SHP77 (cell line): ENCODE data around the gene ZNF106.

ENCODE experiments used
- DNase-seq, 2 experiments: peaks; one replicate each; lab custom pipeline; 2025; lab: John Stamatoyannopoulos, UW

The ZNF106 gene

DNA sequence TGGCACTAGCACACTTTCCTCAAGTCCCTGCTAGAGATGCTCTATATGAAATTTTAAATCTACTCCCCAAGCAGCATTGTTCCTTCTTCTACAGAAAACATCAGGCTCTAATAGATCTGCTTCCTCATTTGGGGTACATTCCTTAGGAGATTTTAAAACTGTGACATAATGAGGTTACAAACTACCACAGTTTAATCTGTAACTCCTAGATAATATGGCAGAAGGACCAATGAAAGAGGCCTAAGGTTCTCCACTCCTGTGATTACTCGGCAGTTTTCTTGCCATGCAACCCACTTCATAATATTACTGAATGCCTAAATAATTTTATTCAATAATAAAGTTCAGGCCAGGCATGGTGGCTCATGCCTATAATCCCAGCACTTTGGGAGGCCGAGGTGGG is 16.1 kb downstream of the ZNF106 start:
- DNase-seq, result no peak

GRCh38 chr15:42471002-42471401 is 19.9 kb downstream of the ZNF106 start:
- no peak for DNase-seq

GRCh38 chr15:42465520-42466259 is 25.3 kb downstream of the ZNF106 start:
- no peak for DNase-seq

DNA sequence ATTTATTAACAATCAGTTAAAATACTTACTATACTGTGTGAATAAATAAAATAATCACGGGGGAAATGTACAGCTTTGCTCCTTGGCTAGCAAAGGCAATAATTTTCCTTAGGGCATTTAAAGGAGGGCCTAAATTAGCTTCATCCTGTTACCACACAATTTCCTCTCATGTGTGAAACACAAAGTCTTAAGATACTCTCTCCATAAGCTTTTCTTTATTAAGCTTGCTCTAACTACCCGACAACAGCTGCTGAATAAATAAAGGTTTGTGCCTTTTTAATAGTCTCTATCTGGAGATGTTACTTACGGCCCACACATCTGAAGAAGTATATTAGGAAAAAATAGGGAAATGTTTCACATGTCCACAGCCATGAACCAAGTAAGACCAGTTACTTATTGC is 29.7 kb downstream of the ZNF106 start:
- no peak for DNase-seq

GRCh38 chr15:42457445-42458442 is 33.2 kb downstream of the ZNF106 start:
- DNase-seq, result no peak

GRCh38 chr15:42456971-42457370 is 34.0 kb downstream of the ZNF106 start:
- DNase-seq, result no peak

DNA sequence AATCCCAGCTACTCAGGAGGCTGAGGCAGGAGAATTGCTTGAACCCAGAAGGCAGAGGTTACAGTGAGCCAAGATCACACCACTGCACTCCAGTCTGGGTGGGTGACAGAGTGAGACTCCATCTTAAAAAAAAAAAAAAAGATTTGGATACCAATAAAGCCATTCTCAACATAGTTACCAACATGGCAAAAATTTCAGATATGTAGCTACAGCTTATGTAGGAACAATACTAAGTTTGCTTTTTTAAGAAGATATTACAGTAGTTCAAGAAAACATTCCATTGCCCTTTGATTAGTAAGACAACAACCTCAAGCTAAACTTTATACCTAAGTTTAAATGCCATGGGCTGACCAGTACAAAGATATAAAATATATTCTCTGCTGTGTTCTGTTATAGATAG is 34.4 kb downstream of the ZNF106 start:
- no peak for DNase-seq

GRCh38 chr15:42453826-42454225 is 37.1 kb downstream of the ZNF106 start:
- no peak for DNase-seq

DNA sequence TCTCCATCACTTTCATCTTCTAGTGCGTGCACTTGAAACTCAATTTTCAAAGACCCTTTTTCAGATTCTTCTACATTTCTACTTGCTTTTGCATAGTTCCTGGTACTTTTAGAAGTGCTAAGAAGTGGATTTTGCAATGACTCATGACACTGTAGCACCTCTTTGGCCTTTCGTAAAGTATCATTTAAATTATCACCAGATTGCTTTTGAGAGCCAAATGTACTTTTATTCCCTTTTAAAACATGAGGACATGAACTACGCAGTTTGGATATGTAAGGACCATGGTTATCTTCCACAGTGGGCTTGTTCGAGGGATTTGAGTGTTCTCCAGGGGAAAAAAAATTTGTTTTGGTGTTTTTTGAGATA is 40.5 kb downstream of the ZNF106 start:
- DNase-seq, result no peak

GRCh38 chr15:42449770-42450424 is 41.0 kb downstream of the ZNF106 start:
- no peak for DNase-seq

GRCh38 chr15:42448281-42448680 is 42.7 kb downstream of the ZNF106 start:
- DNase-seq, result no peak

GRCh38 chr15:42447599-42447998 is 43.3 kb downstream of the ZNF106 start:
- DNase-seq, result no peak

DNA sequence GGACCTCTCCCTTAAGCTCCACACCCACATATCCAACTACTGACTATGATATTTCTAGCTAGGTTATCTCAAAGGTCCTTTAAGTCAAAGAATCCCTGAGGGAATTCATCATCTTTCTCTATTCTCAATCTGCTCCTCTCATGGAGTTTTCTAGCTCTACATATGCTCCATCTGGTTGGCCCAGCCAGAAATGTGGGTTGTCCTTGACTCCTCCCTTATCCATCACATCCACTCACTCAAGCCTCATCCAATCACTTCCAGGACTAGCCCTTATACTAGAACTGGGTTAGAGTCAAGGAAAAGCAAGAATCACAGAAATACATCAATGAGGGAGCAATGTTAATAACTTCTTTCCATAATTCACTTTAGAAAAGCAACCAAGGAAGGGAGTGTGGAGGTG is 45.4 kb downstream of the ZNF106 start:
- DNase-seq, result no peak

DNA sequence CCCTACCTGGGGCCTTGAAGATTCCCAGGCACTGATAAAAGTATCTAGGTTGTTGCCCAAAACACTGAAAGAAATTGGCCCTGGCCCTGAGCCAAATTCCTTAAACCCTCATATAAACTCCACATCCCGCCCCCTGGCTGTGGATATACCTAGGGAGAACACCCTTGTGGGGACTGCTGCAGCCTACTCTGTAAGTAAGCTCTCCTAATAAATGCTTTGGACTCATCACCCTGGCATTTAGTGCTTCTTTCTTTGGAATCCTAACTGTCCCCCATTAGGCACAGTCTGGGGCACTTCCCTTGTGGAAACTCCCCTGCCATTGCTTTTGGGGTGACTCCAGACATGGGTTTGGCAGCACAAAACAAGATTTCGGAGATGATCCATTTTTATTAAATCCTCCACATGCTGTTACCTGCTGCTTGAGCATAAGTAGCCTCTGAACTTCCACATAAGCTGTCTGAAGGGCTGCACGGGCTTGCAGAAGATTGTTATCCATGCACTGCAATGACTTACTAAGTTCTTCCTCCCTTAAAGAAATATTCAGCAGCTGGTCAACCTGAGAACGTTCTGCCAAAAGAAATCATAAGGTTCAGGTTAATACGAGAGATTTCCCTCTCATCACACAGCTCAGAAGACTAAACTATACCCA is 46.4 kb downstream of the ZNF106 start:
- no peak for DNase-seq

- DNase-seq, result no peak
Observed at GRCh38 chr15:42427429-42428223, 63.3 kb downstream of the ZNF106 start.

DNA sequence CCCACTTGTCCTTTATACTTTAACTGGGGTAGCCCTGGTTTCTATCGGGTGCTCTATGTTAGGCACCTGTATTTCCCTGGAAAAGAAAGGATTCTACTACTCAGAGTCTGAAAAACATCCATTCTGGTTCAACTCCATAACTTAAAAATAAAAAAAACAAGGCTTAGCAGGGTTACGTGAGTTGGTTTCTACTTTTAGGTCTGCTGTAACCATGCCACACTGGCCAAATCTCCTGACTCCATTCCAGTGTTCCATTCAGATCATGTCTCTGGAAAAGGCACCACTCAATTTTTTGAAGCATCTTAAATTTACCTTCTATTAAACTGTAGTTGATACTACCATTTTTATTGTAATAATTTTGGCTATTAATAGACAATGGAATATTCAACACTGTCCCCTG is 69.6 kb downstream of the ZNF106 start:
- DNase-seq, result no peak

DNA sequence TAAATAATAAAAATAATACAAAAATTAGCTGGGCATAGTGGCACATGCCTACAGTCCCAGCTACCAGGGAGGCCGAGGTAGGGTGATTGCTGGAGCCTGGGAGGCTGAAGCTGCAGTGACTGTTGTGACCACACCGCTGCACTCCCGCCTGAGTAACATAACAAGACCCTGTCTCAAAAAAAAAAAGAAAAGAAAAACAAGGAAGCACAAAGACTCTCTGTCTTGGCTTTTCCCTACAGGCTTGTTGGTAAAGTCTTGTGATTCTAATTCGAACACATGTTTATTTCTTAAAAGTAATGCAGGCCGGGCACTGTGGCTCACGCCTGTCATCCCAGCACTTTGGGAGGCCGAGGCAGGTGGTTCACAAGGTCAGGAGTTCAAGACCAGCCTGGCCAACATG is 71.6 kb downstream of the ZNF106 start:
- no peak for DNase-seq

DNA sequence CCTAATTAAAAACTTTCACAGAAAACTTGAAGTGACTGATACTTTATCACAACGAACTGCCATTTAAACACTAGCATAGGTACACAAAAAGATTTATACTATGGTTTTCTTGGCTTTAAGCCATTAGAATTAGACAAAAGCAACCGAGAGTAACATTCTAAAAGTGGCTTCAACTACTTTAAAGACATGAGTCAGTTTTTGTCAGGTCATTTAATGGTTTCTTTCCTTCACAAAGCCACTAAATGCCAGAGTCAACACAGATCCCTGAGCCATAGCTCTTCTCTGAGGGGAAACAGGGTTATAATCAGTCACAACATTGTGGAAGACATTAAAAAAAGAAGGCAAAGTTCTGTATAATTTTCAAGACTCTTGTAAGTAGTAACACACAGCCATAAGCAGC is 77.0 kb downstream of the ZNF106 start:
- no peak for DNase-seq

DNA sequence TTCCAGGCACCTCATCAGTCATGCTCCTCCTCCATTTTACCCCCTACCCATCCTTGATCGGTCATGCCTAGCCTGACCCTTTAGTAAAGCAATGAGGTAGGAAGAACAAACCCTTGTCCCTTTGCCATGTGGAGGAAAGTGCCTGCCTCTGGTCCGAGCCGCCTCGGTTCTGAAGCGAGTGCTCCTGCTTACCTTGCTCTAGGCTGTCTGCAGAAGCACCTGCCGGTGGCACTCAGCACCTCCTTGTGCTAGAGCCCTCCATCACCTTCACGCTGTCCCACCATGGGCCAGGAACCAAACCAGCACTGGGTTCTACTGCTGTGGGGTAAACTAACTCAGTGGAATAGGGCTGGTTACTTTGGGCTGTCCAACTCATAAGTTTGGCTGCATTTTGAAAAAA is 79.1 kb downstream of the ZNF106 start:
- no peak for DNase-seq

- DNase-seq, result no peak
Observed at GRCh38 chr15:42409011-42409410, 81.9 kb downstream of the ZNF106 start.

GRCh38 chr15:42408178-42408577 is 82.8 kb downstream of the ZNF106 start:
- DNase-seq, result no peak
